IgD-negative memory B cell (primary cell): Measurements from ENCODE around the gene ARSA. TPM values are rescaled to one million over a fixed set of nuclear protein-coding genes. Genes with fewer than 3 reads are reported as not detected.
A peak's percentile ranks its signal among the peaks of the same experiment; 100 is the strongest.

Experiments
- H3K27ac Mint-ChIP-seq, 3 donors: one replicate each; pipeline ENCODE4 v1.8.0; 2020 to 2022; ENCODE audit warnings: mild to moderate bottlenecking in 3 of 3, mixed read lengths in 3 of 3, moderate library complexity in 1 of 3
- H3K27me3 Mint-ChIP-seq: one replicate; pipeline ENCODE4 v1.8.0; 2021; ENCODE audit warnings: mixed read lengths
- H3K36me3 Mint-ChIP-seq: one replicate; pipeline ENCODE4 v1.8.0; 2020; ENCODE audit warnings: mild to moderate bottlenecking, mixed read lengths
- H3K4me1 Mint-ChIP-seq, 3 donors: one replicate each; pipeline ENCODE4 v1.8.0; 2020 to 2022; ENCODE audit warnings: mixed read lengths in 3 of 3, mild to moderate bottlenecking in 1 of 3
- H3K4me3 Mint-ChIP-seq, 4 donors: one replicate each; pipeline ENCODE4 v1.8.0; 2020 to 2022; ENCODE audit warnings: mild to moderate bottlenecking in 4 of 4, mixed read lengths in 4 of 4, moderate library complexity in 3 of 4
- H3K9me3 Mint-ChIP-seq, 3 donors: one replicate each; pipeline ENCODE4 v1.8.0; 2020 to 2021; ENCODE audit warnings: mixed read lengths in 3 of 3, mild to moderate bottlenecking in 1 of 3
- polyA plus RNA-seq: library from polyadenylated mRNA; unstranded; fragments of 300-500 nt; fragmentation: Illumina TruSeq; gene quantifications from one replicate; pipeline ENCODE4 v1.2.3, GENCODE V29; 2021

Gene ARSA
- polyA plus RNA-seq, 1 donor from 2014 or later = 11.5 TPM

DNA sequence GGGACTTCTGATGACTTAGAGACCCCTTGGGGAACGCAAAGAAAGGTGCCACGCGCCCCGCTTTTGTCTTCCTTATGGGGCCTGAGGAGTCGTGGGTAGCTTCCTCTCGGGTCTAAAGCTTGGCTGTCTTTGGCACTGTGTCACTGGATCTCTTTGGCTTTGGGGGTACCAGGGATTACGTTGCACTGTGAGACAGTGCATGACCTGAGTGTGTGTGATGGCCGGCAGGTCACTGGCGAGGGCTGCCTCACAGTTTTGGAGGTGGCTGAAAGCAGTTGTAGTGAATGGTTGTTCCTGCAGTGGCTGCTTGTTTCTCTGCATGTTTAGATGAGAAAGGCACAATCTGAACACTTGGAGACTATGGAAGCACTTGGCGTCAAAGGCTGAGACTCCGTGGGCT is 5.8 kb upstream of the ARSA start:
- H3K4me1 Mint-ChIP-seq = peaks cover 0 to 5% (median 3%) of the 10 kb centered on the region in 3 donors
- H3K36me3 Mint-ChIP-seq = peaks cover 6% of the 10 kb centered on the region
- no peak overlapping the region for H3K4me3 Mint-ChIP-seq
- no peaks in the 10 kb centered on the region for H3K27me3 Mint-ChIP-seq
- H3K9me3 Mint-ChIP-seq = no peaks in the 10 kb centered on the region
- H3K27ac Mint-ChIP-seq = no peak overlapping the region

DNA sequence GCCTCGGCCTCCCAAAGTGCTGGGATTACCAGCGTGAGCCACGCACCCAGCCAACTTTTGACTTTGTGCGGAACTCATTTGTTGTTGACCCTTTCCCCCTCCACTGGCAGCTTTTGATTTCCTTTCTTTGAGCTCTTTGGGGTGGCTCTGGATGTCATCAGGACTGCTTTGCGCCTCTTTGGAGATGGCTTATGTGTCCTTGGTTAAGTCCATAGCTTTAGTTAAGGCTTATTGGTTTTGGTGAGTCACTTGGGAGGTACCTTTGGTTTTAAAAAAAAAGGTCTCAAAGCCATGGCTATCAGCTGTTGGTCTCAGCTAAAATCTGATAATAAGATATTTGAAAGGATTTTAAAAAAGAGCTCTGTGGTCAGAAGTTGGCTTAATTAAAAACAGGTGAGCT is 5.1 kb upstream of the ARSA start:
- peaks cover 6% of the 10 kb centered on the region for H3K36me3 Mint-ChIP-seq
- H3K27me3 Mint-ChIP-seq = no peaks in the 10 kb centered on the region
- H3K9me3 Mint-ChIP-seq = no peaks in the 10 kb centered on the region
- peaks cover 0 to 10% (median 7%) of the 10 kb centered on the region in 3 donors for H3K4me1 Mint-ChIP-seq
- no peak overlapping the region for H3K4me3 Mint-ChIP-seq
- no peak overlapping the region for H3K27ac Mint-ChIP-seq

DNA sequence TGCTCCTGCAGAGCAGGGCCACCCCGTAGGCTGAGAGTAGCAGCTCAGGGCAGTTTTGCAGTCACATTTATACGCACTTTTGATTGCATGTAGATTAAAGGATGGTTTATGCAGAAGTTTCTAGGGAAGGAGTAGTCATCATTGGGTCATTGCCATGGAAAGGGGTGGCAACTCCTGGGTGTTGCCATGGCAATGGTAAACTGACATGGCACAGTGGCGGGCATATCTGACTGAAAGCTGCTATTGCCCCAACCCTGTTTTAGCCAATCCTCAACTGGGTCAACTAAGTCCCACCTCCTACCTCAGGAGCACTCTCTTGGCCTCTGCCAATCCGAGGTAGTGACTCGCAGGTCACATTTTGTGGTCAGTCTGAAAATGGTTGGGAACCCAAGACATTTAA is 2.4 kb upstream of the ARSA start:
- Mint-ChIP-seq H3K27ac (peak overlapping the region in 1 of 3 donors; percentile 57), H3K36me3 (no peaks in the 10 kb centered on the region), H3K4me1 (peaks cover 0 to 10% (median 8%) of the 10 kb centered on the region in 3 donors), H3K27me3 (no peaks in the 10 kb centered on the region), H3K4me3 (no peak overlapping the region), H3K9me3 (no peaks in the 10 kb centered on the region)

DNA sequence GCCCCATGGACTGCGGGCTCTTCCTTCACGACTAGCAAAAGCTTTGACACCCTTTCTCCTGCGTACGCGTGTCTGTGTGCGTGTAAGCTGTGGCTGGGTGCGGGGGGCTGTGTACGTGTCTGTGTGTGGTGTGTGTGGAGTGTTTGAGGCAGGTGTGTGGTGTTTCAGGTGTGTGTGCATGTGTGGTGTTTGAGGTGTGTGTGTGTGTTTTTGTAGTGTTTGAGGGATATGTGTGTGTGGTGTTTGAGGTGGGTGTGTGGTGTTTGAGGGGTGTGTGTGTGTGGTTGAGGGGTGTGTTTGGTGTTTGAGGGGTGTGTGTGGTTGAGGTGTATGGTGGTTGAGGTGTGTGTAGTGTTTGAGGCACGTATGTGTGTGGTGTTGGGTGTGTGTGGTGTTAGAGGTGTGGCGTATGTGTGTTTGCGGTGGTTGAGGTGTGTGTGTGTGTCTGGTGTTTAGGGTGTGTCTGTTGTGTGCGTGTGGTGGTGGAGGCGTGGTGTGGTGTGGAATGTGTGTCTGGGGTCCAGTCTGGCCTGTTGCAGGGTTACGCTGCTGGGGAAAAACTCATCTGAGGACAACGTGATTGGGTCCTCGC is 687 bp upstream of the ARSA start:
- Mint-ChIP-seq H3K36me3 (no peaks in the 10 kb centered on the region), H3K27me3 (no peaks in the 10 kb centered on the region), H3K9me3 (no peaks in the 10 kb centered on the region), H3K27ac (peak overlapping the region; percentile 22 to 89 (median 46)), H3K4me1 (peaks cover 0 to 10% (median 8%) of the 10 kb centered on the region in 3 donors), H3K4me3 (peak overlapping the region; percentile 65 to 93 (median 84))

DNA sequence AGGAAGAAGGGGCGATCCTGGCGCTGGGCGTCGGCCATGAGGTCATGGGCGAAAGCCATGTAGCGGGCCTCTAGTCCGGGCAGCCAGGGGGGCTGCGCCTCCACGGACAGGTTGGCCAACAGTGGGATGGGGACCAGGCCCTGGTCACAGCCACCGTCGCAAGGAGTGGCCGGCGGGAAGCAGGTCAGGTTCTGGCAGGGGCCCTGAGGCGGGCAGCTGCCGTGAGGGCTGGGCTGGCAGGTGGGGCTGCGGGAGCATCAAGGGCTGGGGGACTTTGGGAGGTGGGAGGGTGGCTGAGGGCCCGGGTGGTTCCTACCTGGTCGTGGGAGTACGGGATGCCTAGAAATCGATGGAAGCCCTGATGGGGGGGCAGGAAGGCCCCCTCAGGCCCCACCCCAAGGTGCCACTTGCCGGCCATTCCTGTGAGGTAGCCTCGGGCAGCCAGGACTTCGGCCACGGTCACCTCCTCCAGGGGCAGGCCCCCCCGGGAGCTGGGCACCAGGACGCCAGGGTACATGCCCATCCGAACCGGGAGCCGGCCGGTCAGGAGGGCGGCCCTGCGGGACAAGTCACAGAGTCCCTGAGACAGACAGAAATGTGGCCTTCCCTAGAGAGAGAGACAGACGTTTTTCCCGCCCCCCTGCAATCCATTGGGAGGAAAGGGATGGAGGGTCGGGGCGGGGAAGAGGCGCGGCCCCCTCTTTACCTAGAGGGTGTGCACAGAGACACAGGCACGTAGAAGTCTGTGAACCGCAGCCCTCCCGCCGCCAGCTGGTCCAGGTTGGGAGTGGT is 906 bp downstream of the ARSA start:
- H3K36me3 Mint-ChIP-seq = no peaks in the 10 kb centered on the region
- H3K27me3 Mint-ChIP-seq = no peaks in the 10 kb centered on the region
- H3K27ac Mint-ChIP-seq = peak overlapping the region in 2 of 3 donors; percentile 79 to 81
- peak overlapping the region; percentile 83 to 95 (median 88) for H3K4me3 Mint-ChIP-seq
- H3K9me3 Mint-ChIP-seq = no peaks in the 10 kb centered on the region
- peaks cover 3 to 14% (median 13%) of the 10 kb centered on the region in 3 donors for H3K4me1 Mint-ChIP-seq

DNA sequence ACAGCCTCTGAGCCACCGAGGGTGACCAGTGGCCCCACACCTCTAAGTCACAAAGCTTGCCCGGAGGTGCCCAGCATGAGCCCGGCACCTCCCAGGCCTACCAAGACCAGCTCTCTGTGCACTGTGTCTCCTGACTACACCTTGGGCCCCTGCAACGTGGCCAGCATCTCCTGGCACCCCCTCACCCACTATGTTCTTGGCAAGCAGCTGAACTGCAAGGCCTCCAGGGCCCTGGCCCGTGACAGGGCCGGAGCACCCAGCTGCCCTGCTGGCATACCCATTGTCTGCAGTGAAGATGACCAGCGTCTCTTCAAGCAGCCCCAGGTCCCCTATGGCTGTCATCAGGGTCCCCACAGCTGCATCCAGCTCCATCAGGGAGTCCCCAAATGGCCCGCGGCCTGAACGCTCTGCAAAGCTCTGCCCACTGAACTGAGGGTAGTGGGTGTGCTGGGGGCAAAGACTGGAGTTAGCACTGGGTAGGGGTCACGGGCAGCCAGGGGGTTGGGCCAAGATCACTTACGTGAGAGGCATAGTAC is 1.6 kb downstream of the ARSA start:
- Mint-ChIP-seq H3K36me3 (no peaks in the 10 kb centered on the region), H3K27me3 (no peaks in the 10 kb centered on the region), H3K4me3 (peak overlapping the region; percentile 62 to 85 (median 74)), H3K4me1 (peaks cover 10 to 20% (median 20%) of the 10 kb centered on the region in 3 donors), H3K27ac (peak overlapping the region in 1 of 3 donors; percentile 79), H3K9me3 (no peaks in the 10 kb centered on the region)

DNA sequence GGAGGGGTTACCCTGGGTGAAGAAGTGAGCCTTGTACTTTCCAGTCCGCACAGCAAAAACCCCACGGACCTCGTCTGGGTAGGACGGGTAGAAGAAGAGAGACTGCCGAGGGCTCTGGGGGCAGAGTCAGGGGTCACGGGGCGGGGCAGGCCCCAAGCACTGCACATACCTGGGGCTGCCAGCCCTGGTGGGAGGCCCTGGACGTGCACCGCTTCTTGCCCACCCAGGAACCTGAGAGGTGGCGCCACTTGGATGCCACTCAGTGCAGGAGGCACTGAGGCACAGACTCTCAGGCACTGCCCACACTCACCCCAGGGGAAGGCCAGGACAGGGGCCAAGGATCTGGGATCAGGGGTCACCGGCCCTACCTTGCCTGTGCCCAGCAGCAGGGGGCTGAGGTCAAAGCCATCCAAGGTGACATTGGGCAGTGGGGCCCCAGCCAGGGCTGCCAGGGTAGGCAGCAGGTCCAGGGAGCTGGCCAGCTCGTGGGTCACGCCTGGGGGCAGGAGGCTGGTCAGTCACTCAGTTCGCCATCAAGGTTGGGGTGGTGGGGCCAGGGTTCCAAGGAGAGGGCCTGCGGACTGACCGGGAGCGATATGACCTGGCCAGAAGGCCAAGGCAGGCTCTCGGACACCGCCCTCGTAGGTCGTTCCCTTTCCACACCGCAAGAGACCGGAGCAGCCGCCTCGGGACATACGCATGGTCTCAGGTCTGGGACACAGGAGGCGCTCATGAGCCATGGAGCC is 2.2 kb downstream of the ARSA start:
- Mint-ChIP-seq H3K4me1 (peaks cover 13 to 26% (median 26%) of the 10 kb centered on the region in 3 donors), H3K36me3 (no peaks in the 10 kb centered on the region), H3K9me3 (no peaks in the 10 kb centered on the region)

DNA sequence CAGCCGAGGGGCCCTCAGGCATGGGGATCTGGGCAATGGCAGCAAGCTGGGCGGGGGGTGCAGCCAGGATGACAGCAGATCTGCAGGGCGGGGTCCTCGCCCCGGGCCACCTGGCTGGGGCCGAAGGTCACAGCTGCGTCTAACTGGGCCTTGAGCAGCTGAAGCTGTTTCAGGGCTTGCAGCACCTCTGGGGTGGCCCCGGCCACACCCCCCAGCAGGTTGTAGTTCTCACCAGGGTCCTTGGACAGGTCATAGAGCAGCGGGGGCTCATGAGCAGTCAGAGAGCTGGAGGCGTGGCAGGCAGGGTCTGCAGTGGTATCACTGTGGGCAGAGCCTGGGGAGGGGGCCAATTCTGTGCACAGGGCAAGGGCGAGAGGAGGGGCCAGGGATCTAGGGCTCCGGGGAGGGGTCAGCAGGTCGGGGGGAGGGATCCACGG is 2.8 kb downstream of the ARSA start:
- Mint-ChIP-seq H3K27me3 (no peaks in the 10 kb centered on the region), H3K4me1 (peaks cover 17 to 28% (median 28%) of the 10 kb centered on the region in 3 donors), H3K27ac (peak overlapping the region in 2 of 3 donors; percentile 31 to 67), H3K36me3 (no peaks in the 10 kb centered on the region), H3K4me3 (peak overlapping the region in 1 of 4 donors; percentile 21), H3K9me3 (no peaks in the 10 kb centered on the region)

More for the DNA sequence above, 2.2 kb downstream of the ARSA start:
- no peaks in the 10 kb centered on the region for H3K27me3 Mint-ChIP-seq
- H3K27ac Mint-ChIP-seq = peak overlapping the region in 2 of 3 donors; percentile 31 to 67
- peak overlapping the region in 1 of 4 donors; percentile 21 for H3K4me3 Mint-ChIP-seq

DNA sequence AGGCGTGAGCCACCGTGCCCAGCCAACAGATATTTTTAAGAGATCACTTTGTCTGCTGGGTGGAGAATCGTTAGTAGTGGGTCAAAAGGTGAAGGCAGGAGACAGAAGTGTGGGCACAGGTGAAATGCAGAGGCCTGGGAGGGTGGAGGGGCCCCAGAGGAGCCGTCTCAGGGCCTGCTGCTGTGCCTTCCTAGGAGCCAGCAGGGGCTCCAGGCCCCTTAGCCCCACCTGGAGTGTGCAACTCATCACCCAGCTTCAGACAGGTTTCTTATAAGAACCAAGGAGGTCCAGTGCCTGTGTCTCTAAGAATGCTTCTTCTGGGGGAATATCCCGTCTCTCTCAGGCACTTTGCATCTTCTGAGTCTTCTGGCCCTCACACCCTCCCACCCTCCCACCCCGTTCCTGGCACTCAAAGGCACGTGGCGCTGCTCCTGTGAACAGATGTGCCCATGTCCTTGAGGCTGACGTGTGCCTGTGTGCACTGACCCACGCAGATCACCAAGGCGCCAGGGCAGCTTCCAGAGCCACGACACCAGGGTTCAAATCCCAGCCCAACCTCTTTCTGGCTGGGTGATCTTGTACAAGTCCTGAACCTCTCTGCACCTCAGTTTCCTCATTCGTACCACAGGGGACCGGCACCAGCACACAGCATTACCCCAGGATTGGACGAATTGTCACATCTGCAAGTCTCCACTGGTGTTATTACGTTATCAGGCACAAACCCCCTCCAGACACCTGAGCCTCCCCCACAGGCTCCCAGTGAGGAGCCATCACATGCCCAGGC is 3.4 kb downstream of the ARSA start:
- peak overlapping the region in 2 of 4 donors; percentile 22 to 65 for H3K4me3 Mint-ChIP-seq
- peak overlapping the region in 2 of 3 donors; percentile 5 to 26 for H3K27ac Mint-ChIP-seq
- H3K36me3 Mint-ChIP-seq = no peaks in the 10 kb centered on the region
- H3K4me1 Mint-ChIP-seq = peaks cover 17 to 32% (median 28%) of the 10 kb centered on the region in 3 donors
- H3K27me3 Mint-ChIP-seq = no peaks in the 10 kb centered on the region
- no peaks in the 10 kb centered on the region for H3K9me3 Mint-ChIP-seq

DNA sequence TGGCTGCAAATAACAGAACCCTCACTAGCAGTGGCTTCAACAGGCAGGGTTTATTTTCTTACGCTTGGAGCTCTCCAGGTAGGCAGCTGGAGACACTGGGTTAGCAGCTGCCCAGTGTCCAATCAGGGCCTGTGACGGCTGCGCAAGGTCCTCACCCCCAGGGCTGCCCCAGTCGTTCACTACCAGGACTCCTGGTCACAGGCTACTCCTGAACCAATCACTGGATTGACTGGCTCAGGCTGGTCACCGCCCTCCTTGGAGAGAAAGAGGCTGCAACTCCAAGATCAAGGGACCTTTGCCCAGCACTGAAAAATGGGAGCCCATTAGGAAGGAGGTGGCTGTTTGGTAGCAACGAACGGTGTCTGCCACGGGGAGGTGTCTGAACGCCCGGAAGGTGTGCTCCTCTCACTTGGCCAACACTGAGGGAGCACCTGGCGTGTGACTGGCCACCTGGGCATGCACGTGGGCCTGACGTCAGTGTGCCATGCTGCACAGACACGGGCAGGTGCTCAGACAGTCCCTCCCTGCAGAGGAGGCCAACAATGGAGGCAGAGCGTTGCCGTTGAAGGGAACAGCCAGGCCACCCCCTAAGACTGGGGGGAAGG is 5.1 kb downstream of the ARSA start:
- Mint-ChIP-seq H3K27me3 (no peaks in the 10 kb centered on the region), H3K4me3 (peak overlapping the region in 2 of 4 donors; percentile 22 to 81), H3K9me3 (no peaks in the 10 kb centered on the region), H3K36me3 (no peaks in the 10 kb centered on the region), H3K4me1 (peaks cover 17 to 24% (median 20%) of the 10 kb centered on the region in 3 donors), H3K27ac (peak overlapping the region in 1 of 3 donors; percentile 98)

DNA sequence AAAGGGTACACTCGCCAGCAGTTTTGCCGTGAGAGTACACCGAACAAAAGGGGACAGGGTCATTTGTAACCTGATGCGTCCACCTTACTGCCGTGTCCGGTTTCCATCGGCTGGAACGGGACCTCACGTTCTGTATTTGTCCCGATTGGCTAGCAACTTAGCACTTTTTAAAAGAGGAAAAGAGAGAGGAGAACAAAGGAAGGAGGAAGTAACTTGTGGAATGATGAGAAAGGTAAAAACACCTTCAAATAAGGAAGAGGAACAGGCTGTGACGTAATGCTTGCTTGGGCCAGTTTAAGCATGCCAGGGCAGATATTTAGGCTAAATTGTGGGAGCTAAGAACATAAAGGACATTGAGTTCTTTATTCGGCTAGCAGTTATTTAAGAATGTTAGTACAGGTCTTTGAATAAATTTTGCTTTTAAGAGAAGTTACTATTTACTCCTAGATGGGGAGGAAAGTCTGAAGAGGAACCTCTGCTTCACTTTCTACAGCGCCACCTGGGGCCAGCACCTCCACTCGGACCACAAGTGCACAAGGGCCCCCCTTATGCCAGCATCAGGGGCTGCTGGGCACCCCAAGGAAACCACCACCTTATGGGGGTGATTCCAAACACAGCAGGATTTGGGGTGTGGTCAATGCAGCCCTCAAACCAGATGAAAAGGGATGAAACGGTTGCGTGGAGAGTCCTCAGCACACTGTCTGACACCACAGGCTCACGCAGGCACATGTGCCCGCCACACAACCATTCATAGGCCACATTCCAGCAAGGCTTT is 5.8 kb downstream of the ARSA start:
- H3K4me3 Mint-ChIP-seq = peak overlapping the region; percentile 81 to 95 (median 94)
- H3K4me1 Mint-ChIP-seq = peaks cover 17 to 24% (median 20%) of the 10 kb centered on the region in 3 donors
- no peaks in the 10 kb centered on the region for H3K36me3 Mint-ChIP-seq
- H3K9me3 Mint-ChIP-seq = no peaks in the 10 kb centered on the region
- no peaks in the 10 kb centered on the region for H3K27me3 Mint-ChIP-seq
- peak overlapping the region; percentile 92 to 98 (median 97) for H3K27ac Mint-ChIP-seq

DNA sequence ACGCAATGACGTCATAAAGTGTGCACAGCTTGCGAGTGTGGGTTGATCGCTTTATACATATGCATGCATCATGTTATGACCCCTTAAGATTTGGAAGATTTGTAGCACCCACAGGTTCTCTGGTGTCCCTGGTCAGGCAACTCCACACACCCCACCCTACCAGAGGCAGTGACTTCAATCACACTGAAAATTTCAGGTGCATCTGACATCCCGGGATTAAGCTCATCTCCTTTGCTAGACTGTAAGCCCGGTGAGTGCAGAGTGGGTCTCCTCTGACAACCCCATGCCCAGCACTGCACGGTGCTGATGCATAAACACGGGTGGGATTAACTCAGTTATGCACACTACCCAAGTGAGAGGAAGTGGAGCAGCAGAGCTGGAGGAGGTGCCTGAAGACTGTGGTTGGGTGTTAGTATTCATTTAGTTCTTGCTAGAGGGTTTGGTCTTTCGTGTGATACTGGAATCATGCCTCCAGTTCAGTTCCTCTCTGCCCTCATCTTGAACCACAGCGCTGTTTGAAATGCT is 6.5 kb downstream of the ARSA start:
- H3K27me3 Mint-ChIP-seq = no peaks in the 10 kb centered on the region

More for the DNA sequence above, 6.5 kb downstream of the ARSA start:
- Mint-ChIP-seq H3K27ac (peak overlapping the region; percentile 92 to 98 (median 97)), H3K4me3 (peak overlapping the region; percentile 81 to 95 (median 94)), H3K36me3 (no peaks in the 10 kb centered on the region), H3K4me1 (peaks cover 17 to 24% (median 18%) of the 10 kb centered on the region in 3 donors), H3K9me3 (no peaks in the 10 kb centered on the region)
